SK-N-SH (cell line): ENCODE data around the gene C19orf33. TPM values are rescaled to one million over a fixed set of nuclear protein-coding genes. Genes with fewer than 3 reads are reported as not detected.

ENCODE experiments used
- CTCF ChIA-PET: fragments of 300-600, 350-600 bp; formaldehyde crosslinking; extraction: SDS; loops from one replicate; lab custom pipeline; 2021; lab: Yijun Ruan, JAX
- POLR2A ChIA-PET: fragments of 350-600 bp; sonication (Branson Sonifier 250); formaldehyde crosslinking; extraction: SDS; loops from one replicate; lab custom pipeline; 2020; ENCODE audit warnings: antibody characterized with exemption, inconsistent platforms; lab: Yijun Ruan, JAX
- DNase-seq: peaks from one replicate; pipeline ENCODE4 v3.0.0; 2012
- H2AFZ ChIP-seq: fragments of 200-600 bp; sonication (generic); 2 replicates; pipeline ENCODE4 v1.8.1; 2016; ENCODE audit warnings: antibody characterized with exemption, mild to moderate bottlenecking, low read depth
- H3F3A ChIP-seq: fragments of 200-600 bp; sonication (generic); replicated peaks from 2 replicates; pipeline ENCODE3; 2016; ENCODE audit warnings: antibody characterized with exemption, mild to moderate bottlenecking; ENCODE audit not compliant: insufficient read depth
- H3K27ac ChIP-seq, 2 experiments: fragments of 200-500 bp in 1 of 2; fragments of 200-600 bp in 1 of 2; sonication (Bioruptor generic) in 1 of 2; sonication (generic), shearing (Covaris generic) in 1 of 2; 2 replicates each; pipeline versions ENCODE4 v1.5.1 to v1.6.1; 2014 to 2016; ENCODE audit warnings: low read depth in 2 of 2, inconsistent platforms in 1 of 2, low read length in 1 of 2, mild to moderate bottlenecking in 1 of 2, mixed read lengths in 1 of 2
- H3K27me3 ChIP-seq: fragments of 200-600 bp; sonication (generic), shearing (Covaris generic); 2 replicates; pipeline ENCODE4 v1.6.1; 2016; ENCODE audit warnings: mixed run types; ENCODE audit not compliant: insufficient read depth
- H3K36me3 ChIP-seq, 2 experiments: fragments of 200-500 bp in 1 of 2; fragments of 200-600 bp in 1 of 2; sonication (Bioruptor generic) in 1 of 2; sonication (generic) in 1 of 2; replicated peaks in 1 of 2; 2 replicates each; pipeline versions ENCODE3 to v1.5.1; 2014 to 2016; ENCODE audit warnings: low read length in 1 of 2, mild to moderate bottlenecking in 1 of 2; ENCODE audit not compliant: insufficient read depth in 2 of 2, control insufficient read depth in 1 of 2
- H3K4me1 ChIP-seq, 2 experiments: fragments of 200-500 bp in 1 of 2; fragments of 200-600 bp in 1 of 2; sonication (Bioruptor generic) in 1 of 2; sonication (generic), shearing (Covaris generic) in 1 of 2; 2 replicates each; pipeline versions ENCODE4 v1.5.1 to v1.6.1; 2014 to 2016; ENCODE audit warnings: low read depth in 1 of 2, low read length in 1 of 2, mixed run types in 1 of 2; ENCODE audit not compliant: insufficient read depth in 2 of 2, control insufficient read depth in 1 of 2
- H3K4me2 ChIP-seq: fragments of 200-600 bp; sonication (generic), shearing (Covaris generic); 2 replicates; pipeline ENCODE4 v1.6.1; 2017; ENCODE audit warnings: mixed run types
- H3K4me3 ChIP-seq, 2 experiments: fragments of 200-500 bp in 1 of 2; fragments of 200-600 bp in 1 of 2; sonication (Bioruptor generic) in 1 of 2; sonication (generic), shearing (Covaris generic) in 1 of 2; 2 replicates each; pipeline versions ENCODE4 v1.5.1 to v1.8.1; 2014 to 2016; ENCODE audit warnings: low read depth in 2 of 2, inconsistent platforms in 1 of 2, low read length in 1 of 2, mild to moderate bottlenecking in 1 of 2, mixed read lengths in 1 of 2, moderate library complexity in 1 of 2
- H3K79me2 ChIP-seq: fragments of 200-600 bp; sonication (generic); 2 replicates; pipeline ENCODE4 v1.8.1; 2017; ENCODE audit warnings: mild to moderate bottlenecking; ENCODE audit not compliant: insufficient read depth
- H3K9ac ChIP-seq: fragments of 200-600 bp; sonication (generic); 2 replicates; pipeline ENCODE4 v1.6.1; 2017; ENCODE audit warnings: mixed run types
- H3K9me2 ChIP-seq: fragments of 200-600 bp; sonication (generic); 2 replicates; pipeline ENCODE4 v1.6.1; 2017; ENCODE audit warnings: mixed run types
- H3K9me3 ChIP-seq: fragments of 200-600 bp; sonication (generic); 2 replicates; pipeline ENCODE4 v1.6.1; 2017; ENCODE audit warnings: mixed run types, mild to moderate bottlenecking, moderate library complexity
- H4K20me1 ChIP-seq: fragments of 200-600 bp; sonication (generic); 2 replicates; pipeline ENCODE4 v1.6.1; 2017; ENCODE audit warnings: mild to moderate bottlenecking, mixed run types; ENCODE audit not compliant: insufficient read depth
- EZH2phosphoT487 ChIP-seq: fragments of 200-600 bp; sonication (generic); IDR thresholded peaks from 2 replicates; pipeline ENCODE4 v1.6.1; 2017; ENCODE audit warnings: low read depth, mixed run types, mild to moderate bottlenecking, antibody characterized with exemption, moderate library complexity, borderline replicate concordance
- GABPA ChIP-seq: IDR thresholded peaks from 2 replicates; pipeline ENCODE4 v1.4.0; 2012; ENCODE audit warnings: low read depth, mild to moderate bottlenecking
- GATA2 ChIP-seq: sonication (generic); formaldehyde crosslinking; IDR thresholded peaks from 2 replicates; pipeline ENCODE4 v1.5.0; 2020; ENCODE audit warnings: mild to moderate bottlenecking, missing genetic modification reagents
- JUND ChIP-seq: IDR thresholded peaks from 2 replicates; pipeline ENCODE4 v1.4.0; 2012
- MAX ChIP-seq: IDR thresholded peaks from 2 replicates; pipeline ENCODE4 v1.4.0; 2012; ENCODE audit warnings: low read depth
- NRF1 ChIP-seq: IDR thresholded peaks from 2 replicates; pipeline ENCODE4 v1.6.1; 2012; ENCODE audit warnings: low read depth, mild to moderate bottlenecking, low read length
- RAD21 ChIP-seq: IDR thresholded peaks from 2 replicates; pipeline ENCODE4 v1.6.1; 2012; ENCODE audit warnings: mild to moderate bottlenecking, low read length
- RCOR1 ChIP-seq: fragments of 150-350 bp; IDR thresholded peaks from 2 replicates; pipeline ENCODE4 v1.6.1; 2017; ENCODE audit warnings: antibody characterized with exemption, low read length
- RFX5 ChIP-seq: IDR thresholded peaks from 2 replicates; pipeline ENCODE4 v1.6.1; 2012; ENCODE audit warnings: mild to moderate bottlenecking, improper control_type of control experiment, low read length
- TCF12 ChIP-seq: IDR thresholded peaks from 2 replicates; pipeline ENCODE4 v1.4.0; 2012
- USF1 ChIP-seq: IDR thresholded peaks from 2 replicates; pipeline ENCODE4 v1.4.0; 2012; ENCODE audit warnings: low read depth, borderline replicate concordance
- WGBS: methylation state at CpG from one replicate; pipeline ENCODE4 v1.1.6; 2017; ENCODE audit warnings: low lambda C conversion rate; 5-methylcytosine and 5-hydroxymethylcytosine counted together
- polyA plus RNA-seq, 3 experiments: library from polyadenylated mRNA; depleted of rRNA; stranded (reverse); fragments of >200 nt; gene quantifications; 2 replicates each; pipeline ENCODE4 v1.2.3, GENCODE V29; 2012
- TF ChIP-seq, protein P1 (sequence below): fragments of 200-600 bp; sonication (generic); IDR thresholded peaks from 2 replicates; pipeline ENCODE4 v1.6.1; 2017; ENCODE audit warnings: antibody characterized with exemption, mild to moderate bottlenecking, moderate library complexity
- TF ChIP-seq, protein P2 (sequence below): IDR thresholded peaks from 2 replicates; pipeline ENCODE4; 2012
- TF ChIP-seq, protein P3 (sequence below): IDR thresholded peaks from 2 replicates; pipeline ENCODE4 v1.6.1; 2012; ENCODE audit warnings: mild to moderate bottlenecking, low read depth, low read length, moderate library complexity

The C19orf33 gene
- polyA plus RNA-seq, 1 of the 3 experiments (the other 2 are of a cell fraction), result not detected

DNA sequence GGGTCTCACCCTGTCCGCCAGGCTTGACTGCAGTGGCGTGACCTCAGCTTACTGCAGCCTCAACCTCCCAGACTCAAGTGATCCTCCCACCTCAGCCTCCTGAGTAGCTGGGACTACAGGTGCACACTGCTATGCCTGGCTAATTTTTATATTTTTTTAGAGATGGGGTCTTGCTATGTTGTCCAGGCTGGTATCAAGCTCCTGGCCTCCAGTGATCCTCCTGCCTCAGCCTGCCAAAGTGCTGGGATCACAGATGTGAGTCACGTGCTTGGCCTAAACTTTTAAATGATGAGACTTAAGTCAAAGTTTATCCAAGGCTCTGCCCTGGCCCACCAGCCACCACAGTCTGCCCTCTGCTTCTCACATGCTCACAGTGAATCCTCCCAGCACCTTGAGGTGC, 2.2 kb downstream of the C19orf33 start:
- TF ChIP-seq, protein P1, sequence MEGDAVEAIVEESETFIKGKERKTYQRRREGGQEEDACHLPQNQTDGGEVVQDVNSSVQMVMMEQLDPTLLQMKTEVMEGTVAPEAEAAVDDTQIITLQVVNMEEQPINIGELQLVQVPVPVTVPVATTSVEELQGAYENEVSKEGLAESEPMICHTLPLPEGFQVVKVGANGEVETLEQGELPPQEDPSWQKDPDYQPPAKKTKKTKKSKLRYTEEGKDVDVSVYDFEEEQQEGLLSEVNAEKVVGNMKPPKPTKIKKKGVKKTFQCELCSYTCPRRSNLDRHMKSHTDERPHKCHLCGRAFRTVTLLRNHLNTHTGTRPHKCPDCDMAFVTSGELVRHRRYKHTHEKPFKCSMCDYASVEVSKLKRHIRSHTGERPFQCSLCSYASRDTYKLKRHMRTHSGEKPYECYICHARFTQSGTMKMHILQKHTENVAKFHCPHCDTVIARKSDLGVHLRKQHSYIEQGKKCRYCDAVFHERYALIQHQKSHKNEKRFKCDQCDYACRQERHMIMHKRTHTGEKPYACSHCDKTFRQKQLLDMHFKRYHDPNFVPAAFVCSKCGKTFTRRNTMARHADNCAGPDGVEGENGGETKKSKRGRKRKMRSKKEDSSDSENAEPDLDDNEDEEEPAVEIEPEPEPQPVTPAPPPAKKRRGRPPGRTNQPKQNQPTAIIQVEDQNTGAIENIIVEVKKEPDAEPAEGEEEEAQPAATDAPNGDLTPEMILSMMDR, result no peak
- TF ChIP-seq, protein P2, sequence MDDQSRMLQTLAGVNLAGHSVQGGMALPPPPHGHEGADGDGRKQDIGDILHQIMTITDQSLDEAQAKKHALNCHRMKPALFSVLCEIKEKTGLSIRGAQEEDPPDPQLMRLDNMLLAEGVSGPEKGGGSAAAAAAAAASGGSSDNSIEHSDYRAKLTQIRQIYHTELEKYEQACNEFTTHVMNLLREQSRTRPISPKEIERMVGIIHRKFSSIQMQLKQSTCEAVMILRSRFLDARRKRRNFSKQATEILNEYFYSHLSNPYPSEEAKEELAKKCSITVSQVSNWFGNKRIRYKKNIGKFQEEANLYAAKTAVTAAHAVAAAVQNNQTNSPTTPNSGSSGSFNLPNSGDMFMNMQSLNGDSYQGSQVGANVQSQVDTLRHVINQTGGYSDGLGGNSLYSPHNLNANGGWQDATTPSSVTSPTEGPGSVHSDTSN, result no peak
- TF ChIP-seq RFX5 (no peak), MAX (no peak), USF1 (no peak), RAD21 (no peak), EZH2phosphoT487 (no peak), NRF1 (no peak), RCOR1 (no peak), TCF12 (no peak)
- TF ChIP-seq, all 33 proteins: peak for 0
- Histone ChIP-seq H3K9me2 (no peaks in the 10 kb centered on the region), H3K9ac (no peak overlapping the region), H3K27ac (no peak overlapping the region), H3K79me2 (peaks cover 7% of the 10 kb centered on the region; the same call in 1 of the 2 replicates), H3F3A (peaks cover 6% of the 10 kb centered on the region), H3K4me1 (no peaks in the 10 kb centered on the region), H3K4me3 (no peak overlapping the region), H3K4me2 (no peak overlapping the region), H3K27me3 (no peaks in the 10 kb centered on the region), H3K9me3 (no peaks in the 10 kb centered on the region), H2AFZ (no peak overlapping the region), H3K36me3 (peaks cover 0 to 6% of the 10 kb centered on the region in 2 experiments), H4K20me1 (no peaks in the 10 kb centered on the region)
- no peak for DNase-seq
- ChIA-PET CTCF (no interaction called here), POLR2A (no interaction called here)
- 82% methylated on average over 3 of the region's 3 CpGs for WGBS

DNA sequence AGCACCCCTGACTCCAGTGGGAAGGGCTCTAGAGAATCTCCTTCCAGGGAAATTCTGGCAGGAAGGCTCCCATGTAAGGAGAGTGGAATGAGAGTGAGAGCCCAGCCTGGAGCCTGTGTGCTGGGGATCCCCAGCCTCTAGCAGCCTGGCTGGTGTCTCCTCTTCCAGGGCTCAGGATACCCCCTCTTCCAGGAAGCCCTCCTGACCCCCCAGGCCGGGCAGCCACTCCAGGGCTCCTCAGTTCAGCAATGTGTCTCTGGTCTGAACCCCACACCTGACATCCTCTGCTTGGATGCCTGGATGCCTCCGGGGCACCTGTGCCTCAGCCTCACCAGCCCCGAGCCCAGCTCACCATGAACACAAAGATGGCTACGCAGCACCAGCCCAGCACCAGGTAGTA, 3.0 kb downstream of the C19orf33 start:
- POLR2A ChIA-PET, result no interaction called here
- WGBS, result 96% methylated on average over 3 of the region's 4 CpGs
- no peak for DNase-seq
- peaks cover 0 to 6% of the 10 kb centered on the region in 2 experiments for H3K36me3 ChIP-seq
- TF ChIP-seq, protein P2, result no peak
- TF ChIP-seq NRF1 (no peak), GATA2 (CRISPR knock-in tag) (no peak), GABPA (no peak), JUND (no peak)
- TF ChIP-seq, protein P3, sequence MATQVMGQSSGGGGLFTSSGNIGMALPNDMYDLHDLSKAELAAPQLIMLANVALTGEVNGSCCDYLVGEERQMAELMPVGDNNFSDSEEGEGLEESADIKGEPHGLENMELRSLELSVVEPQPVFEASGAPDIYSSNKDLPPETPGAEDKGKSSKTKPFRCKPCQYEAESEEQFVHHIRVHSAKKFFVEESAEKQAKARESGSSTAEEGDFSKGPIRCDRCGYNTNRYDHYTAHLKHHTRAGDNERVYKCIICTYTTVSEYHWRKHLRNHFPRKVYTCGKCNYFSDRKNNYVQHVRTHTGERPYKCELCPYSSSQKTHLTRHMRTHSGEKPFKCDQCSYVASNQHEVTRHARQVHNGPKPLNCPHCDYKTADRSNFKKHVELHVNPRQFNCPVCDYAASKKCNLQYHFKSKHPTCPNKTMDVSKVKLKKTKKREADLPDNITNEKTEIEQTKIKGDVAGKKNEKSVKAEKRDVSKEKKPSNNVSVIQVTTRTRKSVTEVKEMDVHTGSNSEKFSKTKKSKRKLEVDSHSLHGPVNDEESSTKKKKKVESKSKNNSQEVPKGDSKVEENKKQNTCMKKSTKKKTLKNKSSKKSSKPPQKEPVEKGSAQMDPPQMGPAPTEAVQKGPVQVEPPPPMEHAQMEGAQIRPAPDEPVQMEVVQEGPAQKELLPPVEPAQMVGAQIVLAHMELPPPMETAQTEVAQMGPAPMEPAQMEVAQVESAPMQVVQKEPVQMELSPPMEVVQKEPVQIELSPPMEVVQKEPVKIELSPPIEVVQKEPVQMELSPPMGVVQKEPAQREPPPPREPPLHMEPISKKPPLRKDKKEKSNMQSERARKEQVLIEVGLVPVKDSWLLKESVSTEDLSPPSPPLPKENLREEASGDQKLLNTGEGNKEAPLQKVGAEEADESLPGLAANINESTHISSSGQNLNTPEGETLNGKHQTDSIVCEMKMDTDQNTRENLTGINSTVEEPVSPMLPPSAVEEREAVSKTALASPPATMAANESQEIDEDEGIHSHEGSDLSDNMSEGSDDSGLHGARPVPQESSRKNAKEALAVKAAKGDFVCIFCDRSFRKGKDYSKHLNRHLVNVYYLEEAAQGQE, result no peak
- TF ChIP-seq, all 33 proteins: peak for 0
- H3F3A ChIP-seq, result no peaks in the 10 kb centered on the region
- H2AFZ ChIP-seq, result no peak overlapping the region
- H3K4me1 ChIP-seq, result no peaks in the 10 kb centered on the region
- no peak overlapping the region for H3K4me2 ChIP-seq
- H3K27me3 ChIP-seq, result no peaks in the 10 kb centered on the region
- no peak overlapping the region for H3K9ac ChIP-seq
- CTCF ChIA-PET, result no interaction called here
- no peak overlapping the region for H3K27ac ChIP-seq
- H3K9me3 ChIP-seq, result no peaks in the 10 kb centered on the region
- no peaks in the 10 kb centered on the region for H3K9me2 ChIP-seq
- H3K4me3 ChIP-seq, result no peak overlapping the region
- peaks cover 12% of the 10 kb centered on the region; the same call in 1 of the 2 replicates for H3K79me2 ChIP-seq
- H4K20me1 ChIP-seq, result no peaks in the 10 kb centered on the region
